OCI-LY3 (cell line): Measurements from ENCODE around the gene CLCN1.

Experiments used
- H2AFZ ChIP-seq: fragments of 200-600, 300-600 bp; shearing (Covaris generic); 2 replicates; pipeline ENCODE4 v1.6.0; 2014; ENCODE audit warnings: antibody characterized with exemption, low read depth, low read length
- H3K27ac ChIP-seq: fragments of 200-600, 300-600 bp; sonication (generic); 2 replicates; pipeline ENCODE4 v1.5.1; 2014; ENCODE audit warnings: mild to moderate bottlenecking, low read length, moderate library complexity, mixed read lengths
- H3K27me3 ChIP-seq: fragments of 200-600, 300-600 bp; sonication (generic); 2 replicates; pipeline ENCODE4 v1.6.1; 2014; ENCODE audit warnings: low read depth, low read length, mixed read lengths
- H3K36me3 ChIP-seq: fragments of 200-600, 300-600 bp; sonication (generic); replicated peaks from 2 replicates; pipeline ENCODE3; 2014; ENCODE audit warnings: low read depth, low read length, mixed read lengths
- H3K4me1 ChIP-seq: fragments of 300-600, 200-600 bp; sonication (generic); 2 replicates; pipeline ENCODE4 v1.6.1; 2014; ENCODE audit warnings: low read length, mixed read lengths
- H3K4me2 ChIP-seq: fragments of 200-600, 300-600 bp; sonication (generic); 2 replicates; pipeline ENCODE4 v1.6.1; 2014; ENCODE audit warnings: low read length, mixed read lengths
- H3K4me3 ChIP-seq: fragments of 300-600, 200-600 bp; sonication (generic); 2 replicates; pipeline ENCODE4 v1.5.1; 2014; ENCODE audit warnings: antibody characterized with exemption, mild to moderate bottlenecking, low read length, moderate library complexity
- H3K79me2 ChIP-seq: fragments of 300-600, 200-600 bp; shearing (Covaris generic); 2 replicates; pipeline ENCODE4 v1.6.1; 2014; ENCODE audit warnings: mild to moderate bottlenecking, low read length, mixed read lengths
- H3K9ac ChIP-seq: fragments of 300-600, 200-600 bp; shearing (Covaris generic); 2 replicates; pipeline ENCODE4 v1.6.0; 2014; ENCODE audit warnings: mild to moderate bottlenecking, low read length, moderate library complexity
- H3K9me3 ChIP-seq: fragments of 200-600, 300-600 bp; shearing (Covaris generic); 2 replicates; pipeline ENCODE4 v1.6.1; 2014; ENCODE audit warnings: low read length, mixed read lengths; ENCODE audit not compliant: insufficient read depth
- H4K20me1 ChIP-seq: fragments of 200-600, 300-600 bp; sonication (generic); 2 replicates; pipeline ENCODE4 v1.6.1; 2016; ENCODE audit warnings: low read length, mixed read lengths; ENCODE audit not compliant: insufficient read depth
- EZH2phosphoT487 ChIP-seq: fragments of 200-600 bp; shearing (Covaris generic); IDR thresholded peaks from 2 replicates; pipeline ENCODE4 v1.6.1; 2018; ENCODE audit warnings: antibody characterized with exemption, mixed run types, low read depth
- TF ChIP-seq, protein P1 (sequence below): fragments of 200-600, 300-600 bp; sonication (generic); IDR thresholded peaks from 2 replicates; pipeline ENCODE4 v1.5.1; 2014; ENCODE audit warnings: antibody characterized with exemption, low read length, low read depth

CLCN1 gene

DNA sequence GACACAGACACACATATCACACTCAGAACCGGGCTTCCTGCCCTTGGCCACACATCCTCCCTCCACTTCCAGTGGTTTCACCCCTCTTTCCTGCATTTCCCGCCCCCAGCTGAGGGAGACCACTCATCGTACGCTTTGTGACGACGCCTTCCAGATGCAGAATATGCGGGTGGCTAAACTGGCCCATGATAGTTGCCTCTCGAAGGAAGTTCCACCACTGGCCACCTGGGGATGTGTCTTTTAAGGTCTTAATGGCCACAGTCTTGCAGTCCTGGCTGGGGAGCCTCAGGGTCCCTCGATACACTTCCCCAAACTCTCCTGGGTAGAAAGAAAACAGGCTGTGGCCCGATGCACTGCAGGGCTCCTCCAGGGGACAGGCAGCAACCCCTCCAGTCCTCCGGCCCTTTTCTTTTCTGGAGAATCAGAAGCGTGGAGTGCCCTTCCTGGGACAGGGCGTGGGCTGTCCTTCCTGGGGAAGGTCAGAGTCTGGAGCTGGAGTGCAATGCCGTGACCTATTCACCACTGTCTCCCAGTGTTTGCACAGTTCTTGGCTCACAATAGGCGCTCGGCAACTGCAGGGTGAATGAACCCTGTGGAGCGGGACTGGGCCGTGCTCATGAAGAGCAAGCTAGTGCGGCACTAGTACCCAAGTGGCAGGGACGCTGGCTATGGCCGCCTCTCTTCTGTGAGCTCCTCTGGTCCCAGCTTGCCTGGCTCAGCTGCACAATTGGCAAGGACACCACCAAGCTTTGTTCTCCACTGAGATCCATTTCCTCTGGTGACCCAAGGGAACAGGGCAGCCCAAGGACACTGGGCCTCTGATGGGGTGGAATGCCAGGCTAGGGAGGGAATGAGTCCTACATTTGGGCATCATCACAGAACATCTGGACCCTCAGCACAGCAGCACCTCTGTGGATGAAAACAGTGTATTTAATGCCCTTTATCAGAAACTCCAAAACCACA lies 79.6 kb downstream of the CLCN1 start:
- H3K36me3 ChIP-seq: peaks cover 14% of the 10 kb centered on the region
- H3K9ac ChIP-seq: no peak overlapping the region
- TF ChIP-seq, protein P1, sequence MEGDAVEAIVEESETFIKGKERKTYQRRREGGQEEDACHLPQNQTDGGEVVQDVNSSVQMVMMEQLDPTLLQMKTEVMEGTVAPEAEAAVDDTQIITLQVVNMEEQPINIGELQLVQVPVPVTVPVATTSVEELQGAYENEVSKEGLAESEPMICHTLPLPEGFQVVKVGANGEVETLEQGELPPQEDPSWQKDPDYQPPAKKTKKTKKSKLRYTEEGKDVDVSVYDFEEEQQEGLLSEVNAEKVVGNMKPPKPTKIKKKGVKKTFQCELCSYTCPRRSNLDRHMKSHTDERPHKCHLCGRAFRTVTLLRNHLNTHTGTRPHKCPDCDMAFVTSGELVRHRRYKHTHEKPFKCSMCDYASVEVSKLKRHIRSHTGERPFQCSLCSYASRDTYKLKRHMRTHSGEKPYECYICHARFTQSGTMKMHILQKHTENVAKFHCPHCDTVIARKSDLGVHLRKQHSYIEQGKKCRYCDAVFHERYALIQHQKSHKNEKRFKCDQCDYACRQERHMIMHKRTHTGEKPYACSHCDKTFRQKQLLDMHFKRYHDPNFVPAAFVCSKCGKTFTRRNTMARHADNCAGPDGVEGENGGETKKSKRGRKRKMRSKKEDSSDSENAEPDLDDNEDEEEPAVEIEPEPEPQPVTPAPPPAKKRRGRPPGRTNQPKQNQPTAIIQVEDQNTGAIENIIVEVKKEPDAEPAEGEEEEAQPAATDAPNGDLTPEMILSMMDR: no peak
- TF ChIP-seq EZH2phosphoT487: no peak
- peaks cover 8% of the 10 kb centered on the region; the same call in 1 of the 2 replicates for H3K27me3 ChIP-seq
- 0 out of 2 replicates have a peak, but pooled peaks cover 4% of the 10 kb centered on the region for H4K20me1 ChIP-seq
- no peak overlapping the region for H3K4me2 ChIP-seq
- no peaks in the 10 kb centered on the region for H3K9me3 ChIP-seq
- H3K4me1 ChIP-seq: no peaks in the 10 kb centered on the region
- no peak overlapping the region for H3K4me3 ChIP-seq
- no peak overlapping the region for H3K27ac ChIP-seq
- H2AFZ ChIP-seq: no peak overlapping the region
- H3K79me2 ChIP-seq: no peaks in the 10 kb centered on the region

DNA sequence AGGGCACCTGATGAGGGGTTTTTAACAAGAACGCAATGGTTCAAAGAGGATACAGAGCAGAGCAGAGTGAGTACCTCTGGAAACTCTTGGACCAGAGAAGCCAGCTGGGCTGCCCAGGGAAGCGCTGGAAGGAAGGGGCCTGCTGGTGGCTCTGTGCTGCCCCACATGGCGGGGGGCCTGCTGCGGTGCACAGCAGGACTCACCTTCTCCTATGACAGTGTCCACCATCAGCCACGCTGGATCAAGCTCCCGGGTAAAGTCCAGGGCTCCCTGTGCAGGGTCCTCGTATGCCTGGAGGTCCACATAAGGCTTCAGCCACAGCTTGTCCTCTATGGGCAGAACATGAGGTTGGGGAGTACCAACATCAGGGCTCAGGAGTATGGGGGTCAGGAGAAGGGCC lies 80.3 kb downstream of the CLCN1 start:
- peaks cover 10% of the 10 kb centered on the region for H3K36me3 ChIP-seq
- H3K79me2 ChIP-seq: no peaks in the 10 kb centered on the region
- TF ChIP-seq, protein P1: no peak
- no peak for TF ChIP-seq EZH2phosphoT487
- no peak overlapping the region for H3K4me2 ChIP-seq
- no peak overlapping the region for H3K9ac ChIP-seq
- no peak overlapping the region for H3K27ac ChIP-seq
- H3K4me1 ChIP-seq: no peaks in the 10 kb centered on the region
- H3K4me3 ChIP-seq: no peak overlapping the region
- H3K27me3 ChIP-seq: peaks cover 11% of the 10 kb centered on the region; the same call in 1 of the 2 replicates
- H2AFZ ChIP-seq: no peak overlapping the region
- 0 out of 2 replicates have a peak, but pooled peaks cover 4% of the 10 kb centered on the region for H4K20me1 ChIP-seq
- H3K9me3 ChIP-seq: no peaks in the 10 kb centered on the region

DNA sequence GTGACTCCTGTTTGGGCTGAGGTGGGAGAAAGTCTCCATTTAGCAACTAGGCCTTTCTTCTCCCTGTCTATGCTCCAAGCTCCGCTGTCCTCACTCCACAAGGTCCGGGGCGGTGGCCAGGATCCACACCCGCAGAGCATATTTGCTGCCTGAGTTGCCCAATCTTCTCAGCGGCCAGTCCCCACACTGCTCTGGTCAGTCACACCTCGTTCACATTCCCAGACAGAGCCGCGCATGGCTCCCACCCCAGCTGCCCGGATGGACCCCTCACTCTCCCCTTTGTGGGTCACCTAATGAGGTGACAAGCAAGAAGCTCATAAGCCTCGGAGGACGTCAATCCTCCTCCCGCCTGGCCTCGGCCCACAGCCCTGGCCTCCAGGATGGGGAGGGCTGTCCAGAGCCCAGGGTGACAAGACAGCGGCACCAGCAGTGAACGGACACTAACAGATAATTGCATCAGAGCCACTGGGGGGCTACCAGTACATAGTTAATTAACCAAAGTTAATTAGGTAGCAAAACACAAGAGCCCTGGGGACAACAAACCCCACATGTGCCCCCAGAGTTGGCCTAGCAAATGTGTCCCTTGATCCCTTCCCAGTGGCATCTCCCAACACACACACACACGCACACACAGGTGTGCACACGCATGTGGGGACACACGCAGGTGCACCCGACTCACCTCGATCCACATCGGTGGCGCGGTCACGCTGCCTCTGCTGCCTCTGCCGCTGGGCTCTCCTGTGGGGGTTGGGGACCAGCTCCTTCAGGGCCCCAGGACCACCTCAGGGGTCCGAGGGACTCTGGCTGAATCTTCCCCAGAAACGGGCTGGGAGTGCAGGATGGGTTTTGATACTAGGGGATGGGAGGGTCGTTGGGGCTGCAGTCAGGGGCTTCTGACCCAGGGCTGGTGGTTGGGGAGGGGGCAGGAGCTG lies 81.0 kb downstream of the CLCN1 start:
- H3K4me3 ChIP-seq: no peak overlapping the region
- H3K36me3 ChIP-seq: peaks cover 3% of the 10 kb centered on the region
- H3K9me3 ChIP-seq: no peaks in the 10 kb centered on the region
- H3K9ac ChIP-seq: no peak overlapping the region
- no peak overlapping the region for H3K27ac ChIP-seq
- H3K4me2 ChIP-seq: no peak overlapping the region
- H2AFZ ChIP-seq: no peak overlapping the region
- H3K4me1 ChIP-seq: no peaks in the 10 kb centered on the region
- H3K79me2 ChIP-seq: no peaks in the 10 kb centered on the region
- TF ChIP-seq, protein P1: no peak
- no peak for TF ChIP-seq EZH2phosphoT487
- H3K27me3 ChIP-seq: peaks cover 18% of the 10 kb centered on the region; the same call in 1 of the 2 replicates
- 0 out of 2 replicates have a peak, but pooled peaks cover 2% of the 10 kb centered on the region for H4K20me1 ChIP-seq
